H1 (cell line): Measurements from ENCODE around the gene AFAP1L2. TPM values are rescaled to one million over a fixed set of nuclear protein-coding genes. Genes with fewer than 3 reads are reported as not detected.

ENCODE experiments used
- CTCF ChIA-PET: fragments of 300-600 bp; sonication (Branson Sonifier 250); formaldehyde crosslinking; loops from one replicate; lab custom pipeline; 2021; ENCODE audit not compliant: partially characterized antibody; lab: Charles Lee
- POLR2A ChIA-PET: fragments of 300-600 bp; sonication (Branson Sonifier 250); formaldehyde crosslinking; loops from one replicate; lab custom pipeline; 2021; ENCODE audit warnings: inconsistent platforms; ENCODE audit not compliant: partially characterized antibody; lab: Charles Lee
- DNase-seq, 2 experiments: peaks; one replicate each; pipeline versions ENCODE4 v3.0.0 to v3.0.0-alpha.2; 2010 to 2022; ENCODE audit warnings: low spot score in 2 of 2, low read depth in 1 of 2, mixed read lengths in 1 of 2
- FAIRE-seq: peaks from 2 replicates; lab custom pipeline; 2011; peaks lifted over from hg19 to GRCh38; lab: Jason Lieb, UNC
- H2AFZ ChIP-seq: 2 replicates; pipeline ENCODE4 v1.8.1; 2012; ENCODE audit warnings: low read length, inconsistent platforms
- H2AK5ac ChIP-seq: 2 replicates; pipeline ENCODE4 v1.6.1; 2013; ENCODE audit warnings: low read depth, low read length
- H2BK120ac ChIP-seq: replicated peaks from 2 replicates; pipeline ENCODE3; 2013; ENCODE audit warnings: low read depth, low read length, inconsistent platforms
- H2BK12ac ChIP-seq: 2 replicates; pipeline ENCODE4 v1.6.1; 2013; ENCODE audit warnings: low read depth, low read length
- H2BK15ac ChIP-seq: 2 replicates; pipeline ENCODE4 v1.6.1; 2013; ENCODE audit warnings: low read length
- H2BK20ac ChIP-seq: 2 replicates; pipeline ENCODE4 v1.6.1; 2013; ENCODE audit warnings: low read length
- H2BK5ac ChIP-seq: 2 replicates; pipeline ENCODE4 v1.6.1; 2013; ENCODE audit warnings: low read depth, low read length
- H3K14ac ChIP-seq: 2 replicates; pipeline ENCODE4 v1.6.1; 2013; ENCODE audit warnings: inconsistent platforms; ENCODE audit not compliant: insufficient read length
- H3K18ac ChIP-seq: 2 replicates; pipeline ENCODE4 v1.6.1; 2013; ENCODE audit warnings: low read length; ENCODE audit errors: extremely low read depth
- H3K23ac ChIP-seq: 2 replicates; pipeline ENCODE4 v1.6.1; 2013; ENCODE audit warnings: inconsistent platforms; ENCODE audit not compliant: insufficient read length
- H3K23me2 ChIP-seq: 2 replicates; pipeline ENCODE4 v1.6.1; 2013; ENCODE audit warnings: low read depth, low read length
- H3K27ac ChIP-seq: 2 replicates; pipeline ENCODE4 v1.6.1; 2011; ENCODE audit warnings: low read depth, low read length, inconsistent platforms
- H3K27me3 ChIP-seq, 4 experiments: replicated peaks in 1 of 4; 1 replicate in 1 of 4; 2 replicates in 3 of 4; pipeline versions ENCODE4 v1.6.1 to v1.8.1; 2011 to 2013; ENCODE audit warnings: low read length in 3 of 4, mild to moderate bottlenecking in 3 of 4, inconsistent platforms in 2 of 4, mixed read lengths in 2 of 4, moderate library complexity in 1 of 4; ENCODE audit not compliant: control insufficient read depth in 3 of 4, insufficient read depth in 3 of 4; ENCODE audit errors: extremely low read depth in 1 of 4
- H3K36me3 ChIP-seq, 4 experiments: 2 replicates each; pipeline versions ENCODE4 v1.6.1 to v1.8.1; 2011 to 2013; ENCODE audit warnings: mild to moderate bottlenecking in 4 of 4, low read length in 3 of 4, moderate library complexity in 2 of 4, control low read depth in 1 of 4, inconsistent platforms in 1 of 4; ENCODE audit not compliant: insufficient read depth in 4 of 4, control insufficient read depth in 2 of 4
- H3K4ac ChIP-seq: replicated peaks from 2 replicates; pipeline ENCODE3; 2013; ENCODE audit warnings: low read length, low read depth, mixed read lengths, inconsistent platforms; ENCODE audit not compliant: insufficient read length
- H3K4me1 ChIP-seq, 4 experiments: replicated peaks in 1 of 4; 1 replicate in 1 of 4; 2 replicates in 3 of 4; pipeline versions ENCODE4 v1.6.1 to v1.8.1; 2011 to 2013; ENCODE audit warnings: low read length in 3 of 4, inconsistent platforms in 2 of 4, mixed read lengths in 1 of 4; ENCODE audit not compliant: insufficient read depth in 4 of 4, control insufficient read depth in 3 of 4
- H3K4me2 ChIP-seq, 2 experiments: 2 replicates each; pipeline versions ENCODE4 v1.6.1 to v1.8.1; 2011 to 2013; ENCODE audit warnings: low read depth in 2 of 2, low read length in 2 of 2, control low read depth in 1 of 2, inconsistent platforms in 1 of 2, mild to moderate bottlenecking in 1 of 2; ENCODE audit not compliant: insufficient read depth in 1 of 2
- H3K4me3 ChIP-seq, 4 experiments: fragments of 200-600, 300-600 bp in 1 of 4; sonication (generic), shearing (Covaris generic), sonication (Bioruptor Twin) in 1 of 4; 2 replicates each; pipeline versions ENCODE4 v1.5.1 to v1.8.1; 2011 to 2016; ENCODE audit warnings: low read length in 4 of 4, low read depth in 3 of 4, control low read depth in 2 of 4, inconsistent platforms in 2 of 4, mild to moderate bottlenecking in 2 of 4, mixed read lengths in 1 of 4, moderate library complexity in 1 of 4; ENCODE audit not compliant: insufficient read depth in 2 of 4; ENCODE audit errors: extremely low read depth in 1 of 4
- H3K56ac ChIP-seq: replicated peaks from 2 replicates; pipeline ENCODE3; 2013; ENCODE audit warnings: low read depth, mild to moderate bottlenecking, mixed read lengths, low read length, inconsistent platforms; ENCODE audit not compliant: insufficient read length
- H3K79me1 ChIP-seq: 2 replicates; pipeline ENCODE4 v1.6.1; 2013; ENCODE audit warnings: low read depth, low read length, control low read depth
- H3K79me2 ChIP-seq, 2 experiments: 2 replicates each; pipeline versions ENCODE4 v1.6.1 to v1.8.1; 2012 to 2013; ENCODE audit warnings: low read length in 2 of 2, mild to moderate bottlenecking in 2 of 2, inconsistent platforms in 1 of 2; ENCODE audit not compliant: insufficient read depth in 2 of 2, control insufficient read depth in 1 of 2
- H3K9ac ChIP-seq, 4 experiments: replicated peaks in 1 of 4; 1 replicate in 1 of 4; 2 replicates in 3 of 4; pipeline versions ENCODE4 v1.6.1 to v1.8.1; 2011 to 2013; ENCODE audit warnings: low read depth in 3 of 4, low read length in 3 of 4, control low read depth in 2 of 4, mild to moderate bottlenecking in 2 of 4, moderate library complexity in 2 of 4, inconsistent platforms in 1 of 4; ENCODE audit errors: extremely low read depth in 1 of 4
- H3K9me3 ChIP-seq, 2 experiments: 2 replicates each; pipeline versions ENCODE4 v1.6.1 to v1.8.1; 2012 to 2013; ENCODE audit warnings: mild to moderate bottlenecking in 2 of 2, moderate library complexity in 2 of 2, control low read depth in 1 of 2, inconsistent platforms in 1 of 2, low read depth in 1 of 2, low read length in 1 of 2, mixed read lengths in 1 of 2; ENCODE audit not compliant: insufficient read depth in 2 of 2
- H4K20me1 ChIP-seq, 2 experiments: replicated peaks in 1 of 2; 2 replicates each; pipeline versions ENCODE3 to v1.8.1; 2011 to 2013; ENCODE audit warnings: inconsistent platforms in 2 of 2, low read length in 2 of 2, mild to moderate bottlenecking in 1 of 2; ENCODE audit not compliant: insufficient read depth in 2 of 2, control insufficient read depth in 1 of 2
- H4K5ac ChIP-seq: 2 replicates; pipeline ENCODE4 v1.6.1; 2013; ENCODE audit warnings: low read length, low read depth, mixed read lengths, inconsistent platforms; ENCODE audit not compliant: insufficient read length
- H4K8ac ChIP-seq: 2 replicates; pipeline ENCODE4 v1.8.0; 2013; ENCODE audit warnings: mild to moderate bottlenecking, moderate library complexity, low read length, inconsistent platforms; ENCODE audit not compliant: insufficient read depth; ENCODE audit errors: extremely low read depth
- H4K91ac ChIP-seq: replicated peaks from 2 replicates; pipeline ENCODE3; 2013; ENCODE audit warnings: low read length, mixed read lengths, inconsistent platforms; ENCODE audit not compliant: insufficient read length
- BACH1 ChIP-seq: IDR thresholded peaks from 2 replicates; pipeline ENCODE4 v1.6.1; 2012; ENCODE audit warnings: low read length, improper control_type of control experiment
- RAD21 ChIP-seq, 2 experiments: IDR thresholded peaks in 1 of 2; conservative IDR thresholded peaks in 1 of 2; 2 replicates each; pipeline ENCODE4 v1.6.1; 2011; ENCODE audit warnings: low read depth in 2 of 2, low read length in 2 of 2, improper control_type of control experiment in 1 of 2, inconsistent platforms in 1 of 2, mild to moderate bottlenecking in 1 of 2, moderate library complexity in 1 of 2
- RFX5 ChIP-seq: IDR thresholded peaks from 2 replicates; pipeline ENCODE4 v1.6.1; 2011; ENCODE audit warnings: low read depth, low read length, improper control_type of control experiment, borderline replicate concordance
- SP1 ChIP-seq: IDR thresholded peaks from 2 replicates; pipeline ENCODE4 v1.6.1; 2011; ENCODE audit warnings: low read depth, low read length
- WGBS, 2 experiments: shearing (Covaris generic) in 1 of 2; methylation state at CpG; one replicate each; pipeline versions ENCODE4 v1.1.6 to v1.1.7; 2013 to 2015; ENCODE audit warnings: low lambda C conversion rate in 2 of 2, mixed read lengths in 2 of 2, inconsistent platforms in 1 of 2, low coverage in 1 of 2, missing lambda C conversion rate in 1 of 2; ENCODE audit not compliant: insufficient replicate concordance in 2 of 2, insufficient coverage in 1 of 2, insufficient read length in 1 of 2; ENCODE audit errors: extremely low coverage in 1 of 2, missing lambda C conversion rate in 1 of 2; 5-methylcytosine and 5-hydroxymethylcytosine counted together
- polyA plus RNA-seq, 7 experiments: library from polyadenylated mRNA; depleted of rRNA in 3 of 7; stranded (reverse) in 5 of 7; unstranded in 2 of 7; fragments of >200 nt in 5 of 7; fragments of 200-250 nt in 2 of 7; gene quantifications; 1 replicate in 5 of 7; 2 replicates in 1 of 7; 4 replicates in 1 of 7; pipeline versions ENCODE4 v1.2.1 to v1.2.3, GENCODE V29; 2011 to 2013; ENCODE audit warnings: missing spikeins in 2 of 7, mixed read lengths in 2 of 7
- total RNA-seq: library from RNA; stranded (reverse); fragmentation: NEBNext Ultra II Directional; extraction: Animal tissue kit (Norgen Biotek cat#: 25700); gene quantifications from 2 replicates; pipeline ENCODE4 v1.2.1, GENCODE V29; 2021

Gene AFAP1L2
- total and polyA plus RNA-seq, 2 of the 8 experiments (the other 6 are each of a cell fraction or from before 2014, with no cell fraction given): 3.9 to 6.4 TPM

DNA sequence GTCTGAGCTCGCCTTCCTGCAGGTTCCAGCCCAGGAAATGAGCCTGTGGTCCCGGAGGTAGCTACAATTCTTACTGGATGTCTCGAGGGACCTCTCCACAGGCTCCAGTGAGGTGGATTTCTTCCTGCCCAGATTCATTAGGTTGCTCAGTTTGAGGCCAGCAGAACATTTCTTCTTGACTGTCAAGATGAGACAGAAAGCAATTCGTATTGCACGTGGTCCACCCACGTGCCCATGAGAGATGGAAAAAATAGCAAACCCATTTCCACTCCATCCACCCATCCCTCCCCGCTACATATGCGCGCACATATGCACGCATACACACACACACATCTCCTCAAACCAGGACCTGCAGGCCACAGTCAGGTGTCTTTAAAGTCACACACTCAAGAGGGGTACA is 96.6 kb downstream of the AFAP1L2 start:
- H2BK5ac ChIP-seq: no peak overlapping the region
- H3K4me2 ChIP-seq: no peak overlapping the region
- H3K9ac ChIP-seq: no peak overlapping the region
- CTCF ChIA-PET: interaction anchor here (0.7 to 3.1 kb wide), 15 partner anchors 10 to 161 kb away, joined by 3 to 33 read pairs (median 4); no protein-coding TSS in a partner anchor
- no peak for DNase-seq
- no peak overlapping the region for H3K14ac ChIP-seq
- H2BK15ac ChIP-seq: no peak overlapping the region
- no peak overlapping the region for H3K23ac ChIP-seq
- H4K91ac ChIP-seq: no peak overlapping the region
- H3K23me2 ChIP-seq: peaks cover 4% of the 10 kb centered on the region; the same call in 1 of the 2 replicates
- H3K27ac ChIP-seq: no peak overlapping the region
- H3K4ac ChIP-seq: no peak overlapping the region
- TF ChIP-seq SP1 (no peak), RFX5 (no peak), BACH1 (no peak), RAD21 (IDR thresholded peaks at IDR 0.05 in 1 of 2, conservative IDR thresholded peaks at IDR 0.05 in 1 of 2; ENCODE audit: low read depth in 2 of 2, low read length in 2 of 2) (no peak)
- TF ChIP-seq, all 59 proteins: peak for 0
- no peak overlapping the region for H3K56ac ChIP-seq
- POLR2A ChIA-PET: no interaction called here
- no peaks in the 10 kb centered on the region for H3K79me2 ChIP-seq
- WGBS, 2 experiments: 91% methylated on average over 10 of the region's 10 CpGs; no CpG with 5 or more reads in 1 of the 2 experiments
- no peak overlapping the region for H4K8ac ChIP-seq
- no peak for FAIRE-seq
- no peak overlapping the region for H2BK120ac ChIP-seq
- no peak overlapping the region for H2AFZ ChIP-seq
- no peak overlapping the region for H2AK5ac ChIP-seq
- no peak overlapping the region for H3K4me3 ChIP-seq
- H3K9me3 ChIP-seq: no peaks in the 10 kb centered on the region
- no peak overlapping the region for H2BK12ac ChIP-seq
- peaks cover 0 to 8% (median 2%) of the 10 kb centered on the region in 4 experiments; a peak in 4 of 7 replicates for H3K4me1 ChIP-seq
- H4K20me1 ChIP-seq: no peaks in the 10 kb centered on the region
- H2BK20ac ChIP-seq: no peak overlapping the region
- no peak overlapping the region for H4K5ac ChIP-seq
- H3K18ac ChIP-seq: no peak overlapping the region
- no peaks in the 10 kb centered on the region for H3K36me3 ChIP-seq
- H3K79me1 ChIP-seq: no peaks in the 10 kb centered on the region
- H3K27me3 ChIP-seq: no peaks in the 10 kb centered on the region
